Ovary (tissue), 9 donors: Measurements from ENCODE around the gene ZNF562. TPM values are rescaled to one million over a fixed set of nuclear protein-coding genes. Genes with fewer than 3 reads are reported as not detected.

Experiments used
- DNase-seq, 5 donors: peaks; one replicate each; pipeline ENCODE4 v3.0.0-alpha.2; 2019 to 2020
- H3K27ac ChIP-seq, 2 donors: fragments of 200-600 bp; one replicate each; pipeline versions ENCODE4 v1.5.1 to v1.8.0; 2019 to 2022
- H3K27me3 ChIP-seq: fragments of 200-600 bp; one replicate; pipeline ENCODE4 v1.8.0; 2022
- H3K36me3 ChIP-seq: fragments of 200-600 bp; sonication (generic); one replicate; pipeline ENCODE4 v1.5.1; 2019
- H3K4me1 ChIP-seq: one replicate; pipeline ENCODE4 v1.8.1; 2013; ENCODE audit warnings: mild to moderate bottlenecking, moderate library complexity; ENCODE audit not compliant: insufficient read depth
- H3K4me3 ChIP-seq: fragments of 200-600 bp; sonication (generic); one replicate; pipeline ENCODE4 v1.5.1; 2017
- H3K9me3 ChIP-seq, 2 donors: fragments of 200-600 bp in 1 of 2; sonication (generic) in 1 of 2; one replicate each; pipeline versions ENCODE4 v1.5.1 to v1.8.1; 2013 to 2019; ENCODE audit warnings: mild to moderate bottlenecking in 1 of 2, moderate library complexity in 1 of 2
- CTCF ChIP-seq, 3 donors: fragments of 450-650 bp in 2 of 3; fragments of 200-600 bp in 1 of 3; IDR thresholded peaks; one replicate each; pipeline versions ENCODE4 v1.5.1 to v1.8.0; 2016 to 2022; ENCODE audit warnings: antibody characterized with exemption in 3 of 3, mild to moderate bottlenecking in 1 of 3
- EP300 ChIP-seq: sonication (generic); formaldehyde crosslinking; IDR thresholded peaks from one replicate; pipeline ENCODE4 v1.6.1; 2017; ENCODE audit warnings: antibody characterized with exemption
- POLR2A ChIP-seq: fragments of 450-650 bp; IDR thresholded peaks from one replicate; pipeline ENCODE4 v1.6.1; 2017; ENCODE audit warnings: antibody characterized with exemption, mild to moderate bottlenecking, moderate library complexity
- WGBS, 3 donors: extraction: QIAGEN DNeasy Blood & Tissue Kit in 1 of 3; methylation state at CpG; one replicate each; pipeline versions ENCODE4 v1.1.5 to v1.1.7; 2013 to 2017; 5-methylcytosine and 5-hydroxymethylcytosine counted together
- intact Hi-C, 4 donors: fragments of 100-400 bp; cut with DNase I; formaldehyde crosslinking; loops; one replicate each; pipeline versions ENCODE4 v1.11.0 to v1.15.1; 2022 to 2023
- polyA plus RNA-seq, 2 donors: library from polyadenylated mRNA; stranded (reverse); fragments of 200-250 nt in 1 of 2; fragments of 350-450 nt in 1 of 2; fragmentation: Illumina TruSeq in 1 of 2; extraction: RNeasy Lipid Tissue Mini Kit (QIAGEN cat#74804) in 1 of 2; gene quantifications; one replicate each; pipeline ENCODE4 v1.2.3, GENCODE V29; 2013 to 2014
- total RNA-seq, 7 donors: library from RNA; depleted of rRNA in 2 of 7; stranded (reverse); fragments of >200 nt in 2 of 7; fragmentation: NEBNext Ultra II Directional in 3 of 7; extraction: Animal tissue kit (Norgen Biotek cat#: 25700) in 3 of 7; gene quantifications; one replicate each; pipeline versions ENCODE4 v1.1.0 to v1.2.4, GENCODE V29; 2016 to 2023
- donor health status: DM: no; HTN: no; CAD: no; lungs with moderate emphysema.
- donor health status: DM: no; HTN: no; CAD: no.
- donor health status: Bipolar disorder and iron deficiency.
- donor health status: DM: yes; HTN: yes; CAD: no.
- donor health status: DM: no; HTN: no; CAD: no.
- donor health status: DM: yes; HTN: yes; CAD: no.

ZNF562 gene
- total and polyA plus RNA-seq, 9 donors: 8.1 to 54.6 (median 31.0) TPM

- Histone ChIP-seq H3K27ac (no peak overlapping the region), H3K27me3 (no peaks in the 10 kb centered on the region), H3K4me3 (no peak overlapping the region), H3K4me1 (no peaks in the 10 kb centered on the region), H3K36me3 (peaks cover 5% of the 10 kb centered on the region), H3K9me3 (peaks cover 0 to 46% of the 10 kb centered on the region in 2 donors)
- DNase-seq: no peak
- intact Hi-C loops: no loop called here
- no peak for TF ChIP-seq CTCF (IDR thresholded peaks at IDR 0.05)
- no peak for TF ChIP-seq POLR2A
- no peak for TF ChIP-seq EP300
- 96 to 97% (median 96%) methylated on average over 2 of the region's 2 CpGs for WGBS, 3 donors
Observed at GRCh38 chr19:9610484-9611113, 64.3 kb downstream of the ZNF562 start.

- H3K27ac ChIP-seq: no peak overlapping the region
- H3K9me3 ChIP-seq: peaks cover 0 to 44% of the 10 kb centered on the region in 2 donors
- TF ChIP-seq EP300 (no peak), POLR2A (no peak)
- 92 to 97% (median 96%) methylated on average over 5 of the region's 5 CpGs for WGBS, 3 donors
- intact Hi-C loops: no loop called here
- H3K27me3 ChIP-seq: no peaks in the 10 kb centered on the region
- DNase-seq: no peak
- H3K36me3 ChIP-seq: peaks cover 5% of the 10 kb centered on the region
- no peak overlapping the region for H3K4me3 ChIP-seq
- no peaks in the 10 kb centered on the region for H3K4me1 ChIP-seq
Observed at GRCh38 chr19:9608912-9609311, 66.0 kb downstream of the ZNF562 start.

GRCh38 chr19:9597027-9597426 is 77.9 kb downstream of the ZNF562 start:
- Histone ChIP-seq H3K4me3 (no peak overlapping the region), H3K27ac (no peak overlapping the region), H3K27me3 (no peaks in the 10 kb centered on the region), H3K9me3 (no peaks in the 10 kb centered on the region), H3K36me3 (no peaks in the 10 kb centered on the region), H3K4me1 (no peaks in the 10 kb centered on the region)
- no peak for TF ChIP-seq EP300
- no peak for TF ChIP-seq CTCF (IDR thresholded peaks at IDR 0.05)
- TF ChIP-seq POLR2A: no peak
- 76 to 85% (median 80%) methylated on average over 3 of the region's 3 CpGs for WGBS, 3 donors
- no peak for DNase-seq
- intact Hi-C loops: no loop called here

Other genes with a start within 250 kb of the ZNF562 start
- gene ZNF266, start 239.5 kb downstream of the ZNF562 start, total RNA-seq: 10 to 100 TPM; 15.5 to 24.3 (median 22.9) TPM
- 10 to 100 TPM; 23.0 to 27.6 TPM for gene ZNF266, start 239.5 kb downstream of the ZNF562 start, polyA plus RNA-seq
- gene ZNF560, start 176.5 kb downstream of the ZNF562 start, total RNA-seq: under 1 TPM in 4 of 7 donors, not detected in 3; 0.10 to 0.38 (median 0.24) TPM
- under 1 TPM; 0.07 to 0.32 TPM for gene ZNF560, start 176.5 kb downstream of the ZNF562 start, polyA plus RNA-seq
- 10 to 100 TPM; 12.9 to 35.1 (median 29.3) TPM for gene ZNF426, start 136.5 kb downstream of the ZNF562 start, total RNA-seq
- 10 to 100 TPM in 1 of 2 donors, 1 to 10 TPM in 1; 7.7 to 16.9 TPM for gene ZNF426, start 136.5 kb downstream of the ZNF562 start, polyA plus RNA-seq
- 10 to 100 TPM; 19.6 to 49.0 (median 33.2) TPM for gene ZNF121, start 90.6 kb downstream of the ZNF562 start, total RNA-seq
- 1 to 10 TPM; 4.2 to 5.8 TPM for gene ZNF121, start 90.6 kb downstream of the ZNF562 start, polyA plus RNA-seq
- 10 to 100 TPM; 30.9 to 48.3 (median 39.5) TPM for gene ZNF561, start 53.9 kb downstream of the ZNF562 start, total RNA-seq
- gene ZNF561, start 53.9 kb downstream of the ZNF562 start, polyA plus RNA-seq: 10 to 100 TPM; 27.1 to 38.5 TPM
- 10 to 100 TPM; 12.6 to 31.0 (median 21.0) TPM for gene ZNF846, start 93.6 kb upstream of the ZNF562 start, total RNA-seq
- gene ZNF846, start 93.6 kb upstream of the ZNF562 start, polyA plus RNA-seq: 10 to 100 TPM; 10.6 to 20.3 TPM
- 10 to 100 TPM; 22.3 to 34.4 (median 27.7) TPM for gene FBXL12, start 144.0 kb upstream of the ZNF562 start, total RNA-seq
- gene FBXL12, start 144.0 kb upstream of the ZNF562 start, polyA plus RNA-seq: 10 to 100 TPM; 18.3 to 24.0 TPM
- 100 to 1,000 TPM; 217 to 412 (median 255) TPM for gene UBL5, start 152.8 kb upstream of the ZNF562 start, total RNA-seq
- gene UBL5, start 152.8 kb upstream of the ZNF562 start, polyA plus RNA-seq: 100 to 1,000 TPM; 315 to 492 TPM
- 10 to 100 TPM; 49.2 to 70.9 (median 61.0) TPM for gene PIN1, start 160.2 kb upstream of the ZNF562 start, total RNA-seq
- 10 to 100 TPM in 1 of 2 donors, 1 to 10 TPM in 1; 6.3 to 94.2 TPM for gene PIN1, start 160.2 kb upstream of the ZNF562 start, polyA plus RNA-seq